Measurements from ENCODE around the gene TTC34.
A peak's percentile ranks its signal among the peaks of the same experiment; 100 is the strongest.

TTC34 gene

DNA sequence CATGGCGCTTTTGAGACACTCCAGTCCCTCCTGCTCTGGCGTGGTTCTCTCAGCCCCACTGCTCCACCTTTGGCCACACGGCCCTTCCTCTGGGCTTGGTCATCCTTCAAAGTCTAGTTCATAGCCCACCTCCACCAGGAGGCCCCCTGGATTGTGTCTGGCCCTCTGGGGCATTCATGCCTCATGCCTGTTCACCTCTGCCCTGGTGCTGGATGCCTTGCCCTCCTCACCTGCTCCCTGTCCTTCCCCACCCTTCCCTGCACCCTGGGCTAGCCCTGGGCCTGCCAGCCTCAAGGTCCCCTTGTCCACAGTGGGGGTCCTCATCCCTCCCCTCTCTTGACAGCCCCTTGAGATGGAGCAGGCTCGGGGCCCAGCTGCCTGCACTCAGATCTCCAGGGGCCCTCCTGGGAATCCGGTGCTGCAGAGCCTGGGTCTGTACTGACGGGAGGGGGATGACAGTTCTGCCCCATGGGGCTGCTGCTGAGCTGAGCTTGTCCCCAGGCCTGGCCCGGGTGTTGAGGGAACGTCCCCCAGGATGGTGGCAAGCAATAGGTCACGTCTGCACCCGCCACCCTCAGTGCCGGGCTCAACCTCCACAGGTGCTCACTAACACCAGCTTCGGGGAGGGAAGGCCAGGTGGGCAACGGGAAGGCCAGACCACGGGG is 196.5 kb downstream of the TTC34 start:
- DNase-seq (ENCODE audit: low spot score), result no peak

DNA sequence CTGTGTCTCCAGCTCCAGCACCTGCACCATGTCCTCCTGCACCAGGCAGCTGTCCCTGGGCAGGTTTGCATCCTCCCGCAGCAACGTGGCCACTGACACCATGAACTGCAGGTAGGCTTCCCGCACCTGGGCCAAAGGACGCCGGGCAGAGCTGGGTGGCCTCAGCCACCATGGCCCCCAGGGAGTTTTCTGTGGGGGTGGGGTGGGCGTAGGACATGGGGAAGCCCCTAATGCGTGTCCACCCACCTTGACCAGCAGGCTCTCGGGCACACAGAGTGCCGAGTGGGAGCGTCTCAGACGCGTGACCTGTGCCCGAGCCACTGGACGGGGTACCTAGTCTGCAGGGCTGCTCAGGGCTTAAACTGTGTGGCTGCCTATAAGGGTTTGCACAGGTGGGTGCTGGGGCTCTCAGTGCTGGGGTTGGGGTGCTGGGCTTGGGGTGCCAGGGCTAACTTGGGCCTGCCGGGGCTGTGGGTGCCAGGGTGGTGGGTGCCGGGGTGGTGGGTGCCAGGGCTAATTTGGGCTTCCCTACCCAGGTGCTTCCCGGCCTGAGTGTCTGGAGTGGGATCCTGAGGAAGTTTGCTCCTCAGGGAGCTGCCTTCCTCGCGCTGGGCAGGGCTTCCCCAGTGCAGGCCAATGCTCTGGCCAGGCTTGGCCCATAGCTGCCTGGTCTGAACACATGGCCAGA is 197.2 kb downstream of the TTC34 start:
- no peak for DNase-seq (ENCODE audit: low spot score)

DNA sequence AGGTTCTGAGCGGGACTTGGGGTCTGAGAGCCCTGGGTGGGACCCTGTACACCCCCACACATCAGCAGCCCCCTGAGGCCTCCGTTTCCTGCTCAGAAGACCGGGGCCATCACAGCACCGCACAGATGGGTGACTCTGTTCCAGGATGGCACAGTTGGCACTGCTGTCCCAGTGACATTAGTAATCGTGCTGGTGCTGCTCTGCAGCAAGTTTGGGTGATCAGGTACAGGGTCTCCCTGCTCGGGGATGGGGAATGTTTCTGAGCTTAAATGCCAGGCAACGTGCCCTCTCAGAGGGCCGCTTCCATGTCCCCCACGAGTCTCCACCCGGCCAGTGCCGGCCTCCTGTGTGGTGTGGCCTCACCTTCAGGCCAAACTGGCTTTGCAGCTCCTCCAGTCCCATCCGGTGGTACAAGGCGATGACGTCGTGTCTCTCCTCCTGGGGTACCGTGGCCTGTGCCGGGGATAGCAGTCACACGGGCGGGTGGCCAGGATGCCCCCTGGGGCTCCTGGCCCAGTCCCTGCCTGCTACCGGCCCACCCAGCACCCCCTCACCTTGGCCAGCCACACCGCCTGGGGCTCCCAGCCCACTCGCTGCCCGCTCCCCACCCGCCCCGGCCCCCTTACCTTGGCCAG is 197.9 kb downstream of the TTC34 start:
- DNase-seq (ENCODE audit: low spot score), result no peak

DNA sequence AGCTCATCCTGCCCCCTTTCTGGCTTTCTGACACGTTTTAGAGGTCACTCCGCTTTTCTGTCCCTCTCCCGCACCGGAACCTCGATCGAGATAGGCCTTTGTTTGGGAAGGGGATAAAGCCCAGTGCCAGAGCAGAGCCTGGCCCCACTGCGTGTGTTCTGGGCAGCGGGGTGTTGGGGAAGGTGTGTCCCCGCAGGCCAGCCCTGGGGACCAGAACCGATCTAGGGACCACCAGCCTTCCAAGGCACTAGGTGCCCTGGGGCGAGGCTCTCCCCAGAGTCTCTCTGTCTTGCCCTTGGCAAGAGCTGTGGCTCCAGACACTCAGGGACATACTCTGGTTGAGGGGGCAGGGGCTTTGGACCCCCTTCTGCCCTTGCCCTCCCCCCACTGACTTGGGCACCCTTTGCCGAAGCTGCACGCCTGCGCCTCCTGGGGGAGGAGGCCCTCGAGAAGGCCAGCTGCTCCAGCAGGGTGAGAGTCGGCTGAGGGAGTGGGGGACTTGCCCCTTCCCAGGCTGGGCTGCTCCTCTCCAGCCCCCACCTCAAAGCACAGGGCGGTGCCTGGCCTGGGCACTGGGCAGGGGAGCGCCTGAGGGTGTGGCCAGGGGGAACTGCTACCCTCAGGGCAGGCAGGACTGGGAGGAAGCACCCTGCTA is 198.5 kb downstream of the TTC34 start:
- no peak for DNase-seq (ENCODE audit: low spot score)

DNA sequence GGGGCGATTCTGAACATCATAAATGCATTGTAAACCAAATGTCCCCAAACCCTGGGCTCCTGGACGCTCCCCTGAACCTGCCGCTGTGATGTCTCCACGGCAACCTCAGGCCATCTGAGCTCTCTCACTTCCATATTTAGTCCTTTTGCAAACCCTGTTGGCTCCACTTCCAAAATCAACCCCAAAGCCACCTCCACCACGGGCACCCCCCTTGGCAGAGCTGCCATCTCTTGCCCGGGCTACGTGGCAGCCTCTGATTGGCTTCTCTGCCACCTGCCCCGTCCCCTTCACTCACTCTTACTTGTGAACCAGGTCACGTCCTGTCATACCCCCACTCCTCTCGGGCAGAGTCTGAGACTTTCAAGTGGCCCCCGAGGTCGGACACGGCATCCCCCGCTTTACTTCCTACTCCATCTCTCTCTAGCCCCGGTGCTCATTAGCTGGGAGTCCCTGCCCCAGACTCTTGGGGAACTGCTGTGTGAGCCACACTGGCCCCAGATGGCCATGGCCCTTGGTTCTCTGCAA is 199.1 kb downstream of the TTC34 start:
- DNase-seq (ENCODE audit: low spot score), result no peak

DNA sequence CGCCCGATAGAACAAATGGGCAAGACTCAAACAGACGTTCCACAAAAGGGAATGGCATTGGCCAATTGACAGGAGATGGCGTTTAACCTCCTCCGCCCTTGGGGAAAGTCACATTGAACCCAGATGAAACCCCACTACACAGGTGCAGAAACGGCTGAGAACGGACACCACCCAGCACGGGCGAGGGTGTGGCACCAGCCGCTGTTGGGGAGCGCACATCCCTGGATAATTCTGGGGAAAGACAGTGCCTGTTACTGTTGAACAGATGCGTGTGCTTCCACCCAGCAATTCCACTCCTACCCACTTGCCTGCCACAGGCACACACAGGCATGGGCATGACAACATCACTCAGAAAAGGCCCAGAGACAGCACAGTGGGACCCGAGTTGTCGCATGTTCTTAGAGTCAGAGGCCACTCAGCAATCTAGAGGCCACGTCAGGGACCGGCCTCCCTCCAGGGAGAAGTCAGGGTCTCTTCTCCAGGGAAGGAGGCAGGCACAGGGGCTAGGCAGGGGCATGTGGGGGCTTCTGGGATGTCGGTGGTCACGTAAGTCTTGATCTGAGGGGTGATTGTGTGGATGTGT is 199.7 kb downstream of the TTC34 start:
- DNase-seq (ENCODE audit: low spot score), result no peak

DNA sequence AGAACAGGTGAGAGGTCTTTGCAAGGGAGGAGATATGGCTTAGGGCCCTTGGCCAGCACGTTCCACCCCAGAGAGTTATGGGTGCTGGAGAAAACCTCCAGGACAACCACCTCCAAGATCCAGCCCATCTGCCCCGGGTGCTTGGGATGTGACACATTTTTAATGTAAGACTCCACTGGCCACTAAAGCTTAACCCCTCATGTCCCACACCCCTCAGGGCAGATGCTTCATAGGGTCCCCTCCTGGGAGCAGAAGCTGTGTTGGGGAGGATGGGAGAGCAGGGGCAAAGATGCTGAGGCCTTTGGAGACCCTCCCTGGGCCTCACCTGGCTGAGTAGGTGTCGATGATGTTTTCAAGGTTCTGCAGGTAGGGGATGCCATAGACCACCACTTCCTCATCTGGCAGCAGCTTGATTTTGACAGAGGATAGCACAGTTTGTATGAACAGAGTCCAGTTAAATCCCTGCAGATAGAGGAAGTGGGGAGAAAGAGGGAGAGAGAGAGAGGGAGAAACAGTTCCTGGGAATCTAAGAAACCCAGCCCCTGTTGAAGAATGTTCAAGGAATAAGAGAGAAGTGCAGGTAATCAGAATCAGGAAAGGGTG is 203.1 kb downstream of the TTC34 start:
- DNase-seq (ENCODE audit: low spot score), result no peak

DNA sequence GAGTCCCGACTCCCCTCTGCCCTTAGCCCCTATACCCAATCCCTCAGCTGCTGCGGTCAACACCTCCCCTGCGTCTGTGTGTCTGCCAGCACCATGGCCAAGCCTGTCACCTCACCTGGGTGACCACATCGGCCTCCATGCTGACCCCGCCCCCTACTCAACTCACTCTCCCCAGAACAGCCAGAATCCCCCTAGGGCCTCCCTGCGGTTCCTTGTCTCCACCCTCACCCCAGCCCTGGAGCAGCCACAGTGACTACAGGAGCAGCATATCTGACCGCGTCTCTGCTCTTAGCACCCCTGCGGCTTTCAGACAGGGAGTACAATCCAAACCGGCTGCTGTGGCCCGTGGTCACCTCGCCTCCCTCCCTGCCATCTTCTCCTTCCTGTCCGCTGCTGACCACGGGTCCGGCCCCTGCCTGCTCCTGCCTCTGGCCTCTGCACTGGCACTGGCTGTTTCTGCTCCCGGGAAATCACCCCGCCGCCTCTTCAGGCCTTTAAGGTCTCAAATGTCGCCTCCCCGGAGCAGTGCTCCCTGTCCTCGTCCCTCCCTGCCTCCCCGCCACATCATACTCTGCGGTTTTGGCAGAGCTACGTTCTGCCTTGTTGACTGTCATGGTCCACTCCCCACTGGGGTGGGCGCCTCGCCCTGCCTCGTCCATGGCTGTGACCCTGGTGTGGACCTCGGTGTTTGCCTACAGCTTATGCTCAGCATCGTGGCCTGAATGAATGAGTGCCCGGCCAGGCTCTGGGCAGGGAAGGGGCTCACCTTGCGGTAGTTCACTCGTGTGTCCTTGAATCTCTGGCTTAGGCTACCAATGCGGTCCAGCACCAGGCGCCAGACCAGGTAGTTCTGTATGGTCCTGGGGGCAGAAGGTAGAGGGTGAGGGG is 203.8 kb downstream of the TTC34 start:
- DNase-seq (ENCODE audit: low spot score), result no peak

DNA sequence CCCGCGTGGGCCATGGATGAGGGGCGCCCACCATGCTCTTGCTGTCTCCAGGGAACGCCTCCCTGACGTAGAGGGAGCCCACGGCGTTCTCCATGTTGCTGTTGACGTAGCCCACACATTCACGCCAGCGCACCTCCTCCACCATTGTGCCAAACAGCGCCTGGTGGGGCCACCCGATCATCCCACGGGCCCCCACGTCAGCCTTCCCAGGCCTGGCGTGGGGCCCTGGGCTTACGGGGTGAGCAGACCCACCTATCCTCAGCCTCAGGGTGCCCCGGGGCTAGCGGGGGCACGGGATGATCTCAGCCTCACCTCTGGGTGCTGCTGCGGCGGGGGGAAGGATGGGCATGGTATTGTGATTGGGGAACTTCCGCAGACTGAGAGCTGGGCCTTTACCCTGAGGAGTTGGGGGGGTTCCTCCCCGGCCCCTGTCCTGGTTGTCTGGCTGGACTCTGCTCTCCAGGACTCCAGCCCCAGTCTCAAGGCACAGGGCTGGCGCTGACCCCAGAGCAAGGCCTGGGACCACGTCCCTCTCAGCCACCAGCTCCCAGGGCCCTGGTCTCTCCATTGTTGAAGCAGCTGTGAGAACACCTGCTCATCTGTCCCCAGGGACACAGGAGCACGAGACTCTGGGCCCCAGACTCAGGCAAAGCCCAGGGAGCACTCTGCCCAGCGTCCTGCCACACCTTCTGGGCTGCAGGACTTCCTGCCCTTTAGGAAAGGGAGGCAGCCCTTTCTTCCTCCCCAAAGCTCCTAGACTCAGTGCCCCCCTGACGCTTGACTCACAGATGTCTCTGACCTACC is 204.8 kb downstream of the TTC34 start:
- no peak for DNase-seq (ENCODE audit: low spot score)

DNA sequence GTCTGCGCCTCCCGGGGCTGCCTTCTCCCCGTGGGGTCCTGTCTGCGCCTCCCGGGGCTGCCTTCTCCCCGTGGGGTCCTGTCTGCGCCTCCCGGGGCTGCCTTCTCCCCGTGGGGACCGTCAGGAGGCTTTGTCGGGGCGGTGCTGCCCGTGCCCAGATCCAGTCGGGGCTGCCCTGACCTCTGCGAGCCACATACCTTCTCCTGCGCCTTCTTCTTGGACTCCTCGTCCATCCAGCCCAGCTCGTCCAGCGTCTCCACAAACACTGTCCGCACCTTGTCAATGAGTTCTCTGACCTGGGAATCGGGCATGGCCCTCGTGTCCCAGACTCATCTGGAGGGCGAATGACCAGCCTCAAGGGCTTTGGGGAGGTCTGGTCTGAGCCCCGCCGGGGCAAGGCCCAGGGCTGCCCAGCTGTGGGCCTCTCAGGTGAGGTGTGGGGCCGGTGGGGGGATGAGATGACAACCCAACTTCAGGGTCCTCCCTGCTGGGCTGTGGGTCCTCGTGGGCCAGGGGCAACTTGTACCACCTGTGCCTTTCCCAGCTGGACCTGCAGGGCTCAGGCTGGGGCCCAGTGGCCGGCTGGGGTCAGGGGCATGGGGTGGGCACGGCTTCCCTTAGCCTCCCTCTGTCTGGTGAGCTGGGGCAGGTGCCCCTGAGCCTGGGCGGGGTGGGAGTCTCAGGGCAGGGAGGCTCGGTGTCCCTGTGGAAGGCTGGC is 205.5 kb downstream of the TTC34 start:
- DNase-seq (ENCODE audit: low spot score), result no peak

DNA sequence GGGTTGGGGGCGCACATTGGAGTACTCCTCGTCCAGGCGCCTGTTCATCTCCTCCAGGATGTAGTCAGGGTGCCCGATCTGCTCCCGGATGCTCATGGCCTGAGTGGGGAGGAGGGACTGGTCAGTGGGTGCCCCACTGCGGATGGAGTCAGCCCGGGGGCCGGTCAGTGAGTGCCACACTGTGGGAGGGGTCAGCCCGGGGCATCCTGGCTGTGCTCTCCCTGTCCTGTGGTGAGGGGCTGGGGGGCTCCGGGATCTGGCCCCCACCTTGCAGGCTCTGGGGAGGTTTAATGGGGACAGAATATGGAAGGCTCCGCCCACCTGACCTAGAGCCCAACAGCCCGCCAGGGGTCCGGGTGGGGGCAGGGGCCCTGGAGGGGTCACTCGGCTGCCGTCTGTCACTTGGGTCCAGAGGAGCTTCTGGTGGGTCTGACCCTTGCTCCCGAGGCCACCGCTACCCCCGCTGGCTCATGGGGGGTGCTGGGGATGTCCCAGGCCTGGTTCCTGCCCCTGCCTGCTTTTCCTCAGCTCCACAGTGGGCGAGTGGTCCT is 206.2 kb downstream of the TTC34 start:
- DNase-seq (ENCODE audit: low spot score), result peak; percentile 3

DNA sequence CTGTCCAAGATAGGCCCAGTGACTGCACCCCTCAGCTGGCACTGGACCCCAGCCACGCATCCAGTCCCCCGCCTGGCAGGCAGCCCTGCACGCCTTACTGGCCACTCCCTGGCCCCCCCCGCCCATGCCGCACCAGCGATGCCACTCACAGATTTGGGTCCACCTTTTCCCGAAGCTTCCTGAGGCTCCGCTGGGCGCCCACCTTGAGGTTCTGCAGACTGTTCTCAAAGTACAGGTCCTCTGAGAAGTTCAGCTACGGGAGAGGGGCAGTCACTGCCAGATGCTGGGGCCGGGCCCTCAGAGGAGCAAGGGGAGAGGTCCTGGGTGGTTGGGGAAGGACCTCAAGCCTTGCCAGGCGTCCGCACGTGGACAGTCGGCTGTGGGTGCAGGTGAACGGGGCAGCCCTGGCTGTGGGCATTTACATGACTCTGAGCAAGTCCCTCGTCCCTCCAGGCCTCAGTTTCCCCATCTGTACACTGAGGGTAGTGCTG is 206.8 kb downstream of the TTC34 start:
- DNase-seq (ENCODE audit: low spot score), result no peak

DNA sequence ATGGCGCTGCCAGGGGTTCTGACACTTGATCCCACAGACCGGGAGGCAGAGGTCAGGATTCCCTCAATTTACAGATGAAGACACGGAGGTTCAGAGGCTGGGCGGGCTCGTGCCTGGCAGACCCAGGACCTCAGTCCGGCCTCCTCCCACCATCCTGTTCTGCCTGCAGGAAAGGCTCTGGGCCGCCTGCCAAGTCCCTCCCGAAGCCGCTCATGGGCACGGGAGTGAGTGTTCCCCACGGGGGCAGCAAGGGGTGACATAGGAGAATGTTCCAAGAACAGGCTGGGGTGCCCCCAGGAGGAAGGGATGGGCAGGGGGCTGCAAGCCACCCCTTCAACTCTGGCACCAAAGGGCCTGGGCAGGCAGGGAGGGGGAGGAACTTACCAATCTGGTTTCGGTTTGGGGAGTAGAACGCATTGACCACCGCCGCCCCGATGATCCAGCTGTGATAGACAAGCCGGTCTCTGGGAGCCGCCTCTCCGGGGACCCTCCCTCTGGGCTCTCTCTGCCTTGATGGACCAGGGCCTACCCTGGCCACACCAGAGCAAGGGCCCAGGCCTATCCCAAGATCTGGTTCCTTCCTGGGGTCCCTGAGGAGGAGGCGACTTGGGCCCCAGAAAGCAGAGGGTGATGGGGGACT is 207.4 kb downstream of the TTC34 start:
- peak; percentile 11 for DNase-seq (ENCODE audit: low spot score)

DNA sequence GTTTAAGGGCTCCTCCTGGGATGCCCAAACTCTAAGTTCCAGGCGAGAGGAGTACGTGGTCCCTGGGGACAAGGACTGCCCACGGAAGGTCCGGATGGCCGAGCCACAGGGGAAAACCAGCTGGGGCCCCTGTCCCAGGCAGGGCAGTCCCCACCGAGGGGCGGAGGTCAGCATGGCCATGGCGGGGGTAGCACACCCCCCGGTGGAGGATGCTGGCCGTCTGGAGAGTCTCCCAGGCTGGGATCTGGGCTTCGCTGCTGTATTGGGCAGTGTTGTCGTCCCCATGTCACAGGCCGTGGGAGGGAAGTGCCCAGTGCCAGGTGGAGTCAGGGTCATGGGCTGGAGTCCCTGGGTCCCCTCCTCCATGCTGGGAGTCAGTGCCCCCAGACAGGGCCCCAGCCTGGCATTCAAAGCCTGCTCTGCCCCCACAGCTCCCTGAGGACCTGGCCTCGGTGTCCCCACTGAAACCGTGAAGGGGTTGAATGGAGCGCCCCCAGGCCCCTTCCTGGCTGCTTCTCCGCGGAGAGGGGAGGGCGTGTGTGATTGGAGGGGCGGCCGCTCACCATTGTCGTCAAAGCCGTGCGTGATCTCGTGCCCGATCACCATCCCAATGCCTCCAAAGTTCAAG is 208.1 kb downstream of the TTC34 start:
- no peak for DNase-seq (ENCODE audit: low spot score)

DNA sequence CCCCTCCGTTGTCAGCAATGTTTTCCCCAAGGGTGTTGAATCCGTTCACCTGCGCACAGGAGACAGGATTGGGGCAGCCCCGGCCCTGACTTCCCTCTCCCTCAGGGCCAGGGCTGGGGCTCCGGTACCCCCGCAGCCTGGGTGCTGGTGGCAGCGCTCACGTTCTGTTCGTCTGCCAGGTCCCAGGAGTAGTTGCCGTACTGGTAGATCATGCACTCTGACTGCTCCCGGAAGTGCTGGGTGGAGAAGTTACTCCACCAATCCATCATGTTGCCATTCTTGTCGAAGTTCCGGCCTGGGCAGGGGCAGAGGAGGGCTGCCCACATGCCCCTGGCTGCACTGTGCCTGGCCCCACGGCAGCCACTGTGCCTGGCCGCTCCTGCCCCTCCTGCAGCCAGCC is 208.8 kb downstream of the TTC34 start:
- peak; percentile 5 for DNase-seq (ENCODE audit: low spot score)

DNA sequence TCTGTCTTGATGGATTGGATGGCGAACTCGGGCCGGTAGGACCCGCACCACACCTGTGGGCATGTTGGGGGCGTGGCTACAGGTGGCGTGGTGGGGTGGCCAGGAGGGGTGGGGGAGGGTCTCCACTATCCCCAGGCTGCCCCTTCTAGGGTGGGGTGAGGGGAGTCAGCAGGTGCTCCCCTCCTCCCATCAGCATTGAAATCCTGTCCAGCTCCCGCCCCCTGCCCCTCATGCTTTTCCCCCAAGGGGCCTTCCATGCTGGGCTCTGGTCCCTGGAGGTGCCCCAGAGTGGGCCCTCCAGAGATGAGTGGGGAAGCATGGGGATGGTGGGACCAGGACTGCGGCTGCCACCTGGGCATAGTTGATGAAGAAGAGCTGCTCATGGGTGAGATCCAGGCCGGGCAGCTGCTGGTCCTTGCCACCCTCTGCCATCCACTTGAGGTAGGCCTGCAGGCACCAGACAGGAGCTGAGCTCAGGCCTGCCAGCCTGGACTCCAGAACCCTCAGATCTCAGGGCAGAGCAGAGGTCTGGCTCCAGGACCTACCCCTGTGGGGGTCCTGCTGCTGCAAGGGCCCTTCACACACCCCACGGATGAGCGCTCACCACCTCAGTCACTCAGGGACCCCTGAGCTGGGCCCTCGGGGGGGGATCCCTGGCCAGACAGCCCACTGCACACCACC is 209.8 kb downstream of the TTC34 start:
- no peak for DNase-seq (ENCODE audit: low spot score)

DNA sequence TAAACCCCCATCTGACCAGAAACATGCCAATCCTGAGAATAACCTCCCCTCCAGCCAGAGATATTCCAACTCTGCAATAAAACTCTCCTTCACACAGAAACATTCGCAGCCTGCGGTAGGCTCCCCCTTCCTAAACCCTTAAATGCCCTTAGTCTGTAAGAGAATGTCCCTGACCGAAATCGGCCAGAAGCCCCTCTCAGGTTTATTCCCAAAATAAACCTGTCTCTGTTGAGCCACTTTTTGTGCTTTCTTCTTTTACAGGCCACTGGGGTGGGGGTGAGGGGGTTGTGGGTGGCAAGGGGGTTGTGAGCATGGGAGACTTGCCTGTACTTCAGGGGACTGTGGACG is 210.3 kb downstream of the TTC34 start:
- DNase-seq (ENCODE audit: low spot score), result no peak

Measured in iPS-NIHi11 (cell line).